Mesenchymal stem cell (in vitro differentiated cells and primary cell): ENCODE measurements around the gene TASL.

Source experiments
- DNase-seq: peaks from one replicate; pipeline ENCODE4 v3.0.0-alpha.2; 2013
- H2AFZ ChIP-seq: one replicate; pipeline ENCODE4 v1.6.1; 2013; ENCODE audit warnings: low read depth, mild to moderate bottlenecking, control low read depth, inconsistent platforms, low read length, moderate library complexity
- H2AK5ac ChIP-seq: 2 replicates; pipeline ENCODE4 v1.6.1; 2013; ENCODE audit warnings: low read length, moderate library complexity, mild to moderate bottlenecking, inconsistent platforms; ENCODE audit not compliant: severe bottlenecking
- H2BK120ac ChIP-seq: one replicate; pipeline ENCODE4 v1.6.1; 2013; ENCODE audit warnings: low read depth, mild to moderate bottlenecking, inconsistent platforms, low read length, moderate library complexity
- H2BK12ac ChIP-seq, 2 experiments: one replicate each; pipeline ENCODE4 v1.6.1; 2013; ENCODE audit warnings: inconsistent platforms in 2 of 2, low read length in 2 of 2, mild to moderate bottlenecking in 2 of 2, moderate library complexity in 2 of 2, control low read depth in 1 of 2
- H2BK15ac ChIP-seq: one replicate; pipeline ENCODE4 v1.6.1; 2013; ENCODE audit warnings: mild to moderate bottlenecking, low read depth, inconsistent platforms; ENCODE audit not compliant: poor library complexity, severe bottlenecking
- H2BK5ac ChIP-seq: 2 replicates; pipeline ENCODE4 v1.6.1; 2013; ENCODE audit warnings: low read depth, mild to moderate bottlenecking, low read length, control low read depth, inconsistent platforms; ENCODE audit not compliant: poor library complexity, severe bottlenecking
- H3K14ac ChIP-seq, 2 experiments: one replicate each; pipeline ENCODE4 v1.6.1; 2013; ENCODE audit warnings: inconsistent platforms in 2 of 2, low read length in 2 of 2, control low read depth in 1 of 2, mild to moderate bottlenecking in 1 of 2, moderate library complexity in 1 of 2
- H3K18ac ChIP-seq, 2 experiments: one replicate each; pipeline ENCODE4 v1.6.1; 2013; ENCODE audit warnings: inconsistent platforms in 2 of 2, low read length in 2 of 2, control low read depth in 1 of 2, low read depth in 1 of 2, mild to moderate bottlenecking in 1 of 2
- H3K23ac ChIP-seq, 2 experiments: one replicate each; pipeline ENCODE4 v1.6.1; 2013; ENCODE audit warnings: inconsistent platforms in 2 of 2, low read length in 2 of 2, mild to moderate bottlenecking in 2 of 2, moderate library complexity in 2 of 2, control low read depth in 1 of 2
- H3K27ac ChIP-seq: 2 replicates; pipeline ENCODE4 v1.5.1; 2013; ENCODE audit warnings: mild to moderate bottlenecking, moderate library complexity, low read length, control low read depth, inconsistent platforms; ENCODE audit not compliant: poor library complexity, severe bottlenecking
- H3K27me3 ChIP-seq, 2 experiments: 2 replicates each; pipeline versions ENCODE4 v1.6.1 to v1.7.0; 2013; ENCODE audit warnings: low read length in 2 of 2, mild to moderate bottlenecking in 2 of 2, moderate library complexity in 2 of 2, control low read depth in 1 of 2, inconsistent platforms in 1 of 2; ENCODE audit not compliant: control insufficient read depth in 1 of 2, insufficient read depth in 1 of 2
- H3K36me3 ChIP-seq, 2 experiments: 2 replicates each; pipeline versions ENCODE4 v1.6.1 to v1.7.0; 2013; ENCODE audit warnings: low read length in 2 of 2, control low read depth in 1 of 2, inconsistent platforms in 1 of 2, low read depth in 1 of 2, mild to moderate bottlenecking in 1 of 2; ENCODE audit not compliant: insufficient read depth in 2 of 2, control insufficient read depth in 1 of 2
- H3K4ac ChIP-seq, 2 experiments: one replicate each; pipeline ENCODE4 v1.6.1; 2013; ENCODE audit warnings: inconsistent platforms in 2 of 2, low read length in 2 of 2, mild to moderate bottlenecking in 2 of 2, moderate library complexity in 2 of 2, control low read depth in 1 of 2, low read depth in 1 of 2
- H3K4me1 ChIP-seq: 2 replicates; pipeline ENCODE4 v1.6.1; 2013; ENCODE audit warnings: low read depth, low read length, control low read depth; ENCODE audit not compliant: control insufficient read depth, insufficient read depth
- H3K4me2 ChIP-seq: 2 replicates; pipeline ENCODE4 v1.6.1; 2013; ENCODE audit warnings: low read length, mild to moderate bottlenecking, inconsistent platforms; ENCODE audit not compliant: poor library complexity, severe bottlenecking
- H3K4me3 ChIP-seq, 2 experiments: 2 replicates each; pipeline versions ENCODE4 v1.5.1 to v1.7.0; 2013; ENCODE audit warnings: low read length in 2 of 2, mild to moderate bottlenecking in 2 of 2, control low read depth in 1 of 2, low read depth in 1 of 2; ENCODE audit not compliant: insufficient read depth in 1 of 2
- H3K79me1 ChIP-seq: replicated peaks from 2 replicates; pipeline ENCODE4 v1.6.1; 2013; ENCODE audit warnings: mild to moderate bottlenecking, control low read depth, low read length, inconsistent platforms; ENCODE audit not compliant: poor library complexity, severe bottlenecking
- H3K9ac ChIP-seq: 2 replicates; pipeline ENCODE4 v1.7.0; 2013; ENCODE audit warnings: mild to moderate bottlenecking, low read length, moderate library complexity
- H3K9me3 ChIP-seq: 2 replicates; pipeline ENCODE4 v1.7.0; 2013; ENCODE audit warnings: mild to moderate bottlenecking, low read length; ENCODE audit not compliant: control insufficient read depth
- H4K8ac ChIP-seq: one replicate; pipeline ENCODE4 v1.6.1; 2013; ENCODE audit warnings: inconsistent platforms, mild to moderate bottlenecking, low read length, moderate library complexity
- H4K91ac ChIP-seq: one replicate; pipeline ENCODE4 v1.6.1; 2013; ENCODE audit warnings: mild to moderate bottlenecking, low read length, inconsistent platforms
- WGBS: methylation state at CpG from one replicate; pipeline ENCODE4 v1.1.7; 2013; ENCODE audit warnings: mixed read lengths; 5-methylcytosine and 5-hydroxymethylcytosine counted together

TASL gene

DNA sequence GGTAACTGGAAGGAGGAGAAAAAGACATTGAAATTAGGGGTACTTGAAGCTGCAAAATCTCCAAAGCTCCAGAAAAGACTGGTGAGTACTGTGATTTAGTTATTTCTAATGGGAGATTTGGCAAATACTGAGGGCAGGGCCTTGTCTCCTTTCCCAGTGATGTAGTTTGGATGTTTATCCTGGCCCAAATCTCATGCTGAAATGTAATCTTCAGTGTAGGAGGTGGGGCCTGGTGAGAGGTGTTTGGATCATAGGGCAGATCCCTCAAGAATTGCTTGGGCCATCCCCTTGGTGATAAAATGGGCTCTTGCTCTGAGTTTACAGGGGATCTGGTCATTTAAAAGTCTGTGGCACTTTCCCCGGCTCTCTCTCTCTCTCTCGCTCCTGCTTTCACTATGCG is 42.6 kb upstream of the TASL start:
- Histone ChIP-seq H3K9ac (peak overlapping the region; percentile 23), H3K4me1 (peaks cover 3% of the 10 kb centered on the region), H2BK120ac (no peak overlapping the region), H3K9me3 (peaks cover 23% of the 10 kb centered on the region), H4K8ac (no peak overlapping the region), H2AFZ (no peak overlapping the region), H2BK15ac (no peak overlapping the region), H2BK5ac (no peak overlapping the region), H3K27me3 (no peaks in the 10 kb centered on the region), H3K4me3 (no peak overlapping the region), H3K23ac (no peak overlapping the region), H2AK5ac (no peak overlapping the region), H2BK12ac (no peak overlapping the region), H3K79me1 (no peaks in the 10 kb centered on the region), H3K4ac (no peak overlapping the region), H3K27ac (no peak overlapping the region), H3K18ac (no peak overlapping the region), H3K14ac (no peak overlapping the region), H3K36me3 (no peaks in the 10 kb centered on the region), H4K91ac (no peak overlapping the region), H3K4me2 (no peak overlapping the region)
- DNase-seq = no peak
- WGBS = 95% methylated on average over 3 of the region's 3 CpGs

DNA sequence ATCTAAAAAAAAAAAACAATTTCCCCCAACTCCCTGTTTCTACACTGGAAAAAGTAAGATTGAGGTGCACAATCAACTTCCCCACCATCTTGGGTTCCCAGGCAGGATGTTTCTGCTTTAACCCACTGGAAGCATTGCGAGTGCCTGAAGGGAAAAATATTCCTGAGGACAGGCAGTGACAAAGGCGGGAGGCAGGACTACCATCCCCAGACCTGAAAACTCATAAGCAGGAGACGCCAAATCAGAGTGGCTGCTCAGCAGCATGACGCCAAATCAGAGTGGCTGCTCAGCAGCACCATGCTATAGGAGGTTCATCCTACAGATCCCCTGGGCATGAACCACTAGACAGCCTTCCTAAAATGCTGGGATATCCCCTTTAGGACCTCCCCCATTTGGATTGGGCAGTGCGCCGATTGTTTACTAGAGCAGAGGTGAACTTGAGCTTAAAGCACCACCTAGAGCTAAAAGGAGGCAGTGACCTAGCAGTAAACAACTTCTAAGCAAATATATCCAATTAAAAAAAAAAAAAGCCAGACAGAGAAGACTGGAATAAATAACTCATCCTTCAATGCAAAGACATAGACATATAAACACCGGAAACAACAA is 40.7 kb upstream of the TASL start:
- Histone ChIP-seq H3K79me1 (no peaks in the 10 kb centered on the region), H3K4me1 (peaks cover 3% of the 10 kb centered on the region), H3K14ac (no peak overlapping the region), H3K36me3 (no peaks in the 10 kb centered on the region), H3K18ac (no peak overlapping the region), H3K27ac (no peak overlapping the region), H3K4me2 (no peak overlapping the region), H3K4me3 (no peak overlapping the region), H2AFZ (no peak overlapping the region), H3K9ac (no peak overlapping the region), H2BK15ac (no peak overlapping the region), H3K27me3 (no peaks in the 10 kb centered on the region), H3K4ac (no peak overlapping the region), H3K23ac (no peak overlapping the region), H2BK5ac (no peak overlapping the region), H3K9me3 (peaks cover 22% of the 10 kb centered on the region), H2AK5ac (no peak overlapping the region), H4K91ac (no peak overlapping the region), H2BK120ac (no peak overlapping the region), H2BK12ac (no peak overlapping the region), H4K8ac (no peak overlapping the region)
- WGBS = 86% methylated on average over 6 of the region's 7 CpGs
- peak; percentile 28 for DNase-seq

DNA sequence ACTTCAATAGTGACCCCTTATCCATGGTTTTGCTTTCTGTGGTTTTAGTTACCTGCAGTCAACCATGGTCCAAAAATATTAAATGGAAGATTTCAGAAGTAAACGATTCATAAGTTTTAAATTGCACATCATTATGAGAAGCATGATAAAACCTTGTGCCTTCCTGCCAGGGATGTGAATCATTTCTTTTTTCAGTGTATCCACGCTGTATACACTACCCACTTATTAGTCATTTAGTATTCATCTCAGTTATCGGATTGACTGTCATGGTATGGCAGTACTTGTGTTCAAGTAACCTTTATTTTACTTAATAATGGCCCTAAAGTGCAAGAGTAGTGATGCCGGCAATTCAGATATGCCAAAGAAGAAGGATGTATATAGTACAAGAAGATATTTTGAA is 37.7 kb upstream of the TASL start:
- WGBS = no CpG with 5 or more reads among the region's 4 CpGs

DNA sequence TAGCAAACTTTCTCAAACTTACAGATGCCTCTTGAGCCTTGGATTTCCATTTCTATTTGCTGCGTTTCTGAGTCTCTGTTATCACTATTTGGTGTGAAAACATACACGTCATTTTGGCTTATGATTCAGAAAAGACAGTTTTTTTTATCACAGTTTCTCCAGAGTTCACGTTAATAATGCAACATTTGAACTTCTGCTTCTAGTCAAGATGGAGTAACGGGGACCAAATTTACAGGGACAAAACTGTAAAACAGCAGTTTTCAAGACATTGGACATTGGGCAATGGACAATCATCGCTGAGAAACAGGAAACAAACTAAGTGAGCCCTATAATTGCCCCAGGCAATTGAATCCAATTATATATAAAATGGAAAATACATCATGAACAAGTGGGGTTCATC is 36.2 kb upstream of the TASL start:
- Histone ChIP-seq H3K27me3 (no peaks in the 10 kb centered on the region), H3K14ac (no peak overlapping the region), H3K36me3 (no peaks in the 10 kb centered on the region), H3K79me1 (no peaks in the 10 kb centered on the region), H2BK5ac (no peak overlapping the region), H3K4me1 (no peaks in the 10 kb centered on the region), H2BK120ac (no peak overlapping the region), H3K9ac (no peak overlapping the region), H4K91ac (no peak overlapping the region), H3K4ac (no peak overlapping the region), H4K8ac (no peak overlapping the region), H3K27ac (no peak overlapping the region), H2AK5ac (no peak overlapping the region), H3K9me3 (peaks cover 9% of the 10 kb centered on the region), H3K4me2 (no peak overlapping the region), H3K18ac (no peak overlapping the region), H3K23ac (no peak overlapping the region), H3K4me3 (no peak overlapping the region), H2BK12ac (no peak overlapping the region), H2BK15ac (no peak overlapping the region), H2AFZ (no peak overlapping the region)
- WGBS = 83% methylated on average over 4 of the region's 5 CpGs
- no peak for DNase-seq

More for the DNA sequence above, 37.7 kb upstream of the TASL start:
- no peak overlapping the region for H3K9ac ChIP-seq
- H2AK5ac ChIP-seq = no peak overlapping the region
- H3K18ac ChIP-seq = no peak overlapping the region
- H3K79me1 ChIP-seq = no peaks in the 10 kb centered on the region
- H3K4me1 ChIP-seq = no peaks in the 10 kb centered on the region
- no peaks in the 10 kb centered on the region for H3K36me3 ChIP-seq
- H4K8ac ChIP-seq = no peak overlapping the region
- H3K4me2 ChIP-seq = no peak overlapping the region
- no peak overlapping the region for H2BK12ac ChIP-seq
- no peak overlapping the region for H3K4ac ChIP-seq
- H3K9me3 ChIP-seq = peaks cover 9% of the 10 kb centered on the region
- DNase-seq = no peak
- no peak overlapping the region for H3K14ac ChIP-seq
- no peak overlapping the region for H2BK15ac ChIP-seq
- no peak overlapping the region for H3K27ac ChIP-seq
- no peak overlapping the region for H2BK5ac ChIP-seq
- H3K27me3 ChIP-seq = no peaks in the 10 kb centered on the region
- no peak overlapping the region for H4K91ac ChIP-seq
- no peak overlapping the region for H2BK120ac ChIP-seq
- H3K23ac ChIP-seq = no peak overlapping the region
- no peak overlapping the region for H3K4me3 ChIP-seq
- H2AFZ ChIP-seq = no peak overlapping the region
